Activated CD4-positive, alpha-beta T cell treated with anti-CD3 and anti-CD28 coated beads, Interleukin-2, amount 50 U/mL, for 4 hours (primary cell): ENCODE measurements around the gene DHDH.
"Not testable (repeated sequence)": the region's sequence is repeated elsewhere in the genome, so short reads cannot be mapped to it uniquely, and the experiment has no call there.

Source experiments
- DNase-seq, 2 experiments: peaks; one replicate each; pipeline ENCODE4 v3.0.0-alpha.2; 2020

Gene DHDH

DNA sequence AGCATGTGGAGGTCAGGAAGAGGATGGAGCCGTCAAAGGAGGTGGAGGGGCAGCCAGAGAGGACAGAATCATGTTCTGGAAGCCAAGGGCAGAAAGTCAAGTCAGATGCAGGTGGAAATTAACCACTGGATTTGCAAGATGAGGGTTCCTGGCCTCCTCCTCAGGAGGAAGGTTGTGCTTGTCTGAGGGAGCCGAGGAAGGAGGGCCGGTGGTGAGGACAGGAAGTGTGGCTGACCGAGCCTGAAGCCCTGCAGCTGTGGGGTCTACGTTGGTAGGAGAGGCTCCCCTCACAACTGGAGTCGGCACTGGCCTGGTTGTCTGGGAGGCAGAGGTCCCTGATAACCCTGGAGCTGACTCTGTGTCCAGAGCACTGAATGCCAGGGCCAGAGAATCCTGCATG, 15.4 kb upstream of the DHDH start:
- DNase-seq, result no peak

DNA sequence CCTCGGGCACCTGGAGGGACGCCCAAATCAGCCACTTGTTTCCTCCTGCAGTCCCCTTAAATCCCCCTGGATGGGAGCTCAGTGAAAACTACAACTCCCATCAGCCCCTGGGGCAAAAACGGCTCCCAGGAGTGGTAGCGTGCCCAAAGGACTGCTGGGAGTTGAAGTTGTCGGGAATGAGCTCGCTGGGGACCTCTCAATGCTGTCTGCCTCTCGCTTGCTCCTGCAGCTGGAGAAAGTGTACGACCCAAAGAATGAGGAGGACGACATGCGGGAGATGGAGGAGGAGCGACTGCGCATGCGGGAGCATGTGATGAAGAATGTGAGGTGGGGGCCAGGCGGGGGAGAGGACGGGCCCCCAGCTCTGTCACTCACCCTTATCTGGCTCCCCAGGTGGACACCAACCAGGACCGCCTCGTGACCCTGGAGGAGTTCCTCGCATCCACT, 14.7 kb upstream of the DHDH start:
- DNase-seq, result no peak

DNA sequence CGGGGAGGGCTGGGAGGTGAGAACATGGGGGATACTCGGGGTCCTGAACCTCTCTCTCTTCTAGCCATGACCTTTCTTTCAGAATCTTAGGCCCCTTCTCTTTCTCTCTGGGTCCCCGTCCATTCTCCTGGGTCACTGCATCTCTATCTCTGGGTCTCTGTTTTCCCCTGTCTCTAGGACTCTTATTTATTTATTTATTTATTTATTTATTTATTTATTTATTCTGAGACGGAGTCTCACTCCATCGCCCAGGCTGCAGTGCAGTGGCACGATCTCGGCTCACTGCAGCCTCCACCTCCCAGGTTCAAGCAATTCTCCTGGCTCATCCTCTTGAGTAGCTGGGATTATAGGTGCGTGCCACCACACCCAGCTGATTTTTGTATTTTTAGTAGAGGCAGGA, 14.2 kb upstream of the DHDH start:
- not testable (repeated sequence) for DNase-seq

DNA sequence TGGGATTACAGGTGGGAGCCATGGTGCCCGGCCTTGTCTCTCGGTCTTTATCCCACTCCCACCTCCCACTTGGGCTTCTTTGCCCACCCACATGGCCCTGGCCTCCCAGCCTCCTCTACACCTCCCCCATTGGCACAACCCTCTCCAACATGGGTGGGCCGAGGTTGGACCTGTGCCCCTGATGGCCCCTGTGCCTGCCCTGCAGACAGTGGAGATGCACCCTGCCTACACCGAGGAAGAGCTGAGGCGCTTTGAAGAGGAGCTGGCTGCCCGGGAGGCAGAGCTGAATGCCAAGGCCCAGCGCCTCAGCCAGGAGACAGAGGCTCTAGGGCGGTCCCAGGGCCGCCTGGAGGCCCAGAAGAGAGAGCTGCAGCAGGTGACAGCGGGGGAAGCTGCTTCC, 12.6 kb upstream of the DHDH start:
- DNase-seq, result no peak

DNA sequence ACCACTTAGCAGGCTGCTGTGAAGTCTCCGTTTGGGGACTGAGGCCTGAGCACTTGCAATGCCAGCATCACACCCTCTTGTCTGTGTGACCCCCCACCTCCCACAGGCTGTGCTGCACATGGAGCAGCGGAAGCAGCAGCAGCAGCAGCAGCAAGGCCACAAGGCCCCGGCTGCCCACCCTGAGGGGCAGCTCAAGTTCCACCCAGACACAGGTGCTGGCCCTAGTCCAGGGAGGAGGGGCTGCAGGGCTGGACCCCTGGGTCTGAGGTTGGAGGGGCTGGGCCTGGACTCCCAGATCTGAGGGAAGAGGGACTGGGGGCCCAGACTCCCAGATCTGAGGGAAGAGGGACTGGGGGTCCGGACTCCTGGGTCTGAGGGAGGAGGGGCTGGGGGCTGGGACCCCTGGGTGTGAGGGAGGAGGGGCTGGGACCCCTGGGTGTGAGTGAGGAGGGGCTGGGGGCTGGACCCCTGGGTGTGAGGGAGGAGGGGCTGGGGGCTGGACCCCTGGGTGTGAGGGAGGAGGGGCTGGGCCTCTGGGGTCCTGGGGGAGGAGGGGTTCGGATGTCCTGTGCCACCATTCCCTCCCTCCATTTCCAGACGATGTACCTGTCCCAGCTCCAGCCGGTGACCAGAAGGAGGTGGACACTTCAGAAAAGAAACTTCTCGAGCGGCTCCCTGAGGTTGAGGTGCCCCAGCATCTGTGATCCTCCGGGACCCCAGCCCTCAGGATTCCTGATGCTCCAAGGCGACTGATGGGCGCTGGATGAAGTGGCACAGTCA, 11.6 kb upstream of the DHDH start:
- no peak for DNase-seq

DNA sequence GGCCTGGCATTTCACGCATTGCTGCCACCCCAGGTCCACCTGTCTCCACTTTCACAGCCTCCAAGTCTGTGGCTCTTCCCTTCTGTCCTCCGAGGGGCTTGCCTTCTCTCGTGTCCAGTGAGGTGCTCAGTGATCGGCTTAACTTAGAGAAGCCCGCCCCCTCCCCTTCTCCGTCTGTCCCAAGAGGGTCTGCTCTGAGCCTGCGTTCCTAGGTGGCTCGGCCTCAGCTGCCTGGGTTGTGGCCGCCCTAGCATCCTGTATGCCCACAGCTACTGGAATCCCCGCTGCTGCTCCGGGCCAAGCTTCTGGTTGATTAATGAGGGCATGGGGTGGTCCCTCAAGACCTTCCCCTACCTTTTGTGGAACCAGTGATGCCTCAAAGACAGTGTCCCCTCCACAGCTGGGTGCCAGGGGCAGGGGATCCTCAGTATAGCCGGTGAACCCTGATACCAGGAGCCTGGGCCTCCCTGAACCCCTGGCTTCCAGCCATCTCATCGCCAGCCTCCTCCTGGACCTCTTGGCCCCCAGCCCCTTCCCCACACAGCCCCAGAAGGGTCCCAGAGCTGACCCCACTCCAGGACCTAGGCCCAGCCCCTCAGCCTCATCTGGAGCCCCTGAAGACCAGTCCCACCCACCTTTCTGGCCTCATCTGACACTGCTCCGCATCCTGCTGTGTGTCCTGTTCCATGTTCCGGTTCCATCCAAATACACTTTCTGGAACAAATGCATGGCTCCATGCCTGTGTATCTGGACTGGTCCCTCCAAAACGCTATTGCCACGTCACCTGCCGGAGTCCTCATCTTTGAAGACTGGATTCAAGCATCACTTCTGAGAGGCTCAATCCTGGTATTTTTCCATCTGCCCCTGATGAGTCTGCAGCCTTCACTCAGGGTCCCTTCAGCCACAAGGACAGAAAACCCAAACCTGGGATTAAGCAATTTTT, 10.7 kb upstream of the DHDH start:
- no peak for DNase-seq

DNA sequence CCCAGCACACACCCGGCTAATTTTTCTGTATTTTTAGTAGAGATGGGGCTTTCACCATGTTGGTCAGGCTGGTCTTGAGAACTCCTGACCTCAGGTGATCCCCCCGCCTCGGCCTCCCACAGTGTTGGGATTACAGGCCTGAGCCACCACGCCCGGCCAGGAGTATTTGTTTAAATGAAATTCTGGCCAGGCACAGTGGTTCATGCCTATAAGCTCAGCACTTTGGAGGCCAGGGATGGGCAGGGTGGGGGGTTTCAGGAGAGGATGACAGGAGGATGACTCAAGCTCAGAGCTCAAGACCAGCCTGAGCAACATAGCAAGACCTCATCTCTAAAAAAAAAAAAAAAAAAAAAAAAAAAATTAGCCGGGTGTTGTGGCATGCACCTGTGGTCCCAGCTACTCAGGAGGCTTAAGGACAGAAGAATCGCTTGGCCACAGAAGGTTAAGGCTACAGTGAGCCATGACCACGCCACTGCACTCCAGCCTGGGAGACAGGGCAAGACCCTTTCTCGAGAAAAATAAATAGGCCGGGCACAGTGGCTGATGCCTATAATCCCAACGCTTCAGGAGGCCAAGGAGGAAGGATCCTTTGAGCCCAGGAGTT, 8.2 kb upstream of the DHDH start:
- DNase-seq, result no peak

DNA sequence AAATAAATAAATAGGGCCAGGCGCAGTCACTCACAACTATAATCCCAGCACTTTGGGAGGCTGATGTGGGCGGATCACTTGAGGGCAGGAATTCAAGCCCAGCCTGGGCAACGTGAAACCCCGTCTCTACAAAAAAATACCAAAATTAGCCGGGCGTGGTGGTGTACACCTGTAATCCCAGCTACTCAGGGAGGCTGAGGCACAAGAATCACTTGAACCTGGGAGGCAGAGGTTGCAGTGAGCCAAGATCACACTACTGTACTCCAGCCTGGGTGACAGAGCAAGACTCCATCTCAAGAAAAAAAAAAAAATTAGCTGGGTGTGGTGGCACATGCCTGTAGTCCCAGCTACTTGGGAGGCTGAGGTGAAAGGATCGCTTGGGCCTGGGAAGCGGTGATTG, 7.6 kb upstream of the DHDH start:
- DNase-seq, result not testable (repeated sequence)

DNA sequence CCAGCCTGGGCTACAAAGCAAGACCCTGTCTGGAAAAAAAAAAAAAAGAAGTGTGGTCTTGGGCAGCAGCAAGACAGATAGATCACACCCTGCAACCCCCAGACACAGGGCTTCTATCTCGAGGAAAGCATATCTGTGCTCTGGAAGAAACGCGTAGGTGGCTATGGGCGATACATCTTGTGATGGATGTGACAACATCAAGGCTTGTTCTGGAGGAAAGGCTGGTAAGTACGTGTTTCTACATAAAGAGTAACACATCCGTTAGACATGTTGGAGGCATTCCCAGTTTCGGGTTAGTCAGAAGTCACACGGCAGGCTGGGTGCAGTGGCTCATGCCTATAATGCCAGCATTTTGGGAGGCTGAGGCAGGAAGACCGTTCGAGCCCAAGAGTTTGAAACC, 6.6 kb upstream of the DHDH start:
- DNase-seq, result no peak

DNA sequence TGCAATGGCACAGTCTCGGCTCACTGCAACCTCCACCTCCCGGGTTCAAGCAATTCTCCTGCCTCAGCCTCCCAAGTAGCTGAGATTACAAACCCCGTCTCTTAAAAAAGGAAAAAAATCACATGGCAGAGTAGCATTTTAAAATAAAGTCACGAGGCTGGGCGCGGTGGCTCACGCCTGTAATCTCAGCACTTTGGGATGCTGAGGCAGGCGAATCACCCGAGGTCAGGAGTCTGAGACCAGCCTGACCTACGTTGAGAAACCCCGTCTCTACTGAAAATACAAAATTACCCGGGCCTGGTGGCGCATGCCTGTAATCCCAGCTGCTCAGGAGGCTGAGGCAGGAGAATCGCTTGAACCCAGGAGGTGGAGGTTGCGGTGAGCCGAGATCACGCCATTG, 5.8 kb upstream of the DHDH start:
- not testable (repeated sequence) for DNase-seq

DNA sequence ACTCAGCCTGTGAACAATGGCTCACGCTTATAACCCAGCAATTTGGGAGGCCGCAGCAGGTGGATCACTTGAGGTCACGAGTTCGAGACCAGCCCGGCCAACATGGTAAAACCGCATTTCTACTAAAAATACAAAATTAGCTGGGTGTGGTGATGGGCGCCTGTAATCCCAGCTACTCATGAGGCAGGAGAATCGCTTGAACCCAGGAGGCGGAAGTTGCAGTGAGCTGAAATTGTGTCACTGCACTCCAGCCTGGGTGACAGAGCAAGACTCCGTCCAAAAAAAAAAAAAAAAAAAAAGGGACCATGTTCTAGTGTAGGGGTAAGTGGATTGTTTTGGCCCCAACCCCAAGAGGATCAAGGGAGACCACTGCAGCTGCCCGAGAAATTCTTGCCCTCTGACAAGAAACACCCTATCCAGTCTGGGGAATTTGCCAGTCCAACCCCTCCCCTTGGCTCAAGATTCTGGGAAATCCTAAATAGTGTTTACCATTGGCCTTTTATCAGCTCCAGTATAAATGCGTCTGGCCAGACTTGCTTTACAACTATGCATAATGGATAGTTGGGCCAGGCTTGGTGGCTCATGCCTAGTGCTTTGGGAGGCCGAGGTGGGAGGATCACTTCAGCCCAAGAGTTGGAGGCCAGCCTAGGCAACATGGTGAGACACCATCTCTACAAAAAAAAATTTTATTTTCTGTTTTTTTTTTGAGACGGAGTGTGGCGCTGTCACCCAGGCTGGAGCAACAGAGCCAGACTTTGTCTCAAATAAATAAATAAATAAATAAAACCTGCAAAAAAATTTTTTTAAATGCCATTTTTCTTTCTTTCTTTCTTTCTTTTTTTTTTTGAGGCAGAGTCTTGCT, 5.1 kb upstream of the DHDH start:
- no peak for DNase-seq

DNA sequence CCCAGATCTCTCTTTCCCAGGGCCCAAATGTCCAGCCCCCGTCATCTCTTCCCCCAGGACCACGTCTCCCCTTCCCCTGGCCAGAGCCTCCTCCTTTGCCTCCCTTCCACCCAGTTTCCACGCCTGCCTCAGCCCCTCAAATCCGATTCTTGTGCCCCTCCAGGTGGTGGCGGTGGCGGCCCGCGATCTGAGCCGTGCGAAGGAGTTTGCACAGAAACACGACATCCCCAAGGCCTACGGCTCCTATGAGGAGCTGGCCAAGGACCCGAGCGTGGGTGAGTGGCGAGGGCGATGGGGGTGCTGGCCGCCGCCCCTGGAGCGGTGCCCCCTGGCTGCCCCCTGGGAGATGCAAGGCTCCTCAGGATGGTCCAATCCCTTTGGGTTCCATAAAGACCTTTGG, 1.3 kb downstream of the DHDH start:
- DNase-seq, result no peak

DNA sequence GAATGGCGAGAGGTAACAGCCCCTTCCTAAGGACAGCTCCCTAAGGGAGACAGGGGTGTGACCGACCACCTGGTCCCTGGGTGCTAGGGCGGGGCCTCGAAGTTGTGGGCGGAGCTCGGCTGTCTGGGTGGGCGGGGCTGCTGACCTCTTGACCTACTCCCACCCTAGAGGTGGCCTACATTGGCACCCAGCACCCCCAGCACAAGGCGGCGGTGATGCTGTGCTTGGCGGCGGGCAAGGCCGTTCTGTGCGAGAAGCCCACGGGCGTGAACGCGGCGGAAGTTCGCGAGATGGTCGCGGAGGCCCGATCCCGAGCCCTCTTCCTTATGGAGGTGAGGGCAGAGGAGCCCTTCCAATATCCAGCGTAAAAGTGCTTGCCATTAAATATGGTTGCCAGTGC, 2.4 kb downstream of the DHDH start:
- no peak for DNase-seq

DNA sequence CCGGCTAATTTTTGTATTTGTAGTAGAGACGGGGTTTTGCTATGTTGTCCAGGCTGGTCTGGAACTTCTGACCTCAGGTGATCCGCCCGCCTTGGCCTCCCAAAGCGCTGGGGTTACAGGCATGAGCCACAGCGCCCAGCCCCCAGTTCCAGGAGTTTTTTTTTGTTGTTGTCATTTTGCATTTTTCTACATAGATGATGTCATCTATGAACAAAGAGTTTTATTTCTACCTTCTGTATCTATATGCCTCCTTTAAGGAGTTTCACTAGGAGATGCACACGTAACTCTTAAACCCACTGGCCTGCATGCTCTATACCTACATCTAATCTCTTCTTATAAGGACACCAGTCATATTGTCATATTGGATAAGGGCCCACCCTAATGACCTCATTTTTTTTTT, 4.8 kb downstream of the DHDH start:
- DNase-seq, result no peak

DNA sequence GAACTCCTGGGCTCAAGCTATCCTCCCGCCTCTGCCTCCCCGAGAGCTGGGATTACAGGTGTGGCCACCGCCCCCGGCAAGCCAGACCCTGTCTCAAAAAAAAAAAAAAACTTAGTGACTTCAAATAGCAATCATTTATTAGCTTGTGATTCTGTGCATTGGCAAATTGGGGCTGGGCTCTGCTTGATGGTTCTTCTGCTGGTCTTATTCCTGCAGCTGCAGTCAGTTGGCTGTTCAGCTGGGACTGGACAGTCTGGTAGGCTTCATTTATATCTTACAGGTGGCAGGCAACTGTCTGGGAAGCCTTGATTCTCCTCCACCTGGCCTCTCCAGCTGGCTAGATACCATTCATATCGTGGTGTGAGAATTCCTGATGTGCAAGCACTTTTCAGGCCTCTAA, 7.4 kb downstream of the DHDH start:
- no peak for DNase-seq

DNA sequence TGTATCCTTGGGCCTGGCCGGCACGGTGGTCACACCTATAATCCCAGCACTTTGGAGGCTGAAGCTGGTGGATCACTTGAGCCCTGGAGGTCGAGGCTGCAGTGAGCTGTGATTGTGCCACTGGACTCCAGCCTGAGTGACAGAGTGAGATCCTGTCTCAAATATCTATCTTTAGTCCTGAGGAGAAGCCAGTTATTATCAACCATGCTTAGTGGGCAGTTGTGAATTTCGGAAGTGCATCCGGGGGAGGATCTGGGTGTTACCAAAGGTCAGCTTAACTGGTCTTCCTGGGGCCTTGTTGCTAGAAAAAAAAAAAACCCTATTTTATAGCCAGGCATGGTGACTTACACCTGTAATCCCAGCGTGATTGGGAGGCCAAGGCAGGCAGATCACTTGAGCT, 9.6 kb downstream of the DHDH start:
- DNase-seq, result no peak

DNA sequence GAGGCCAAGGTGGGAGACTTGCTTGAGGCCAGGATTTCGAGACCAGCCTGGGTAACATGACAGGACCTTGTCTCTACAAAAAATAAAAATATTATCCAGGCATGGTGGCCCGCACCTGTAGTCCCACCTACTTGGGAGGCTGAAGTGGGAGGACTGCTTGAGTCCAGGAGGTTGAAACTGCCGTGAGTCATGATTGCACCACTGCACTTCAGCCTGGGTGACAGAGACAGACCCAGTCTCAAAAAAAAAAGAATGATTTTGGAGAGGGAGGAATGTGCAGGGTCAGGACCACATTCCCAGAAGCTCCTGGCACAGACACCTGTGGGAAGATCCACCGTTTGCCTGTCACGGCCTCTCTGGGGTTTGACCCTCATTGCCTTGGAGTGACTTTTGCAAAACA, 11.9 kb downstream of the DHDH start:
- DNase-seq, result no peak

DNA sequence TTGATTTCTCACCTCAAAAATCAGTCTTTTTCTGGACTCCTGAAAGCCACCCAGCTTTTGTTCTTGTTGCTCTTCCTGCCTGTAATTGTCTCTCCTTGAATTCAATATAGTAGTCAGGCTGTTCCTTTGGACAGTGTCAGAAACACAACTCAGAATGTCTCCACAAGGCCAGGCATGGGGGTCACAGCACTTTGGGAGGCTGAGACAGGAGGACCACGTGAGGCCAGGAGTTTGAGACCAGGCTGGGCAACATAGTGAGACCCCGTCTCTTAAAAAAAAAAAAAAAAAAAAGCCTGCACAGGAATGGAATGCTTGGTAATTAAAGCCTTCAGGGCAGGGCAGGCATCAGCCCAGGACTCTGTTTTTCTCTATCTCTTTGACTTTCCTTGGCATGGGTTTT, 12.3 kb downstream of the DHDH start:
- DNase-seq, result no peak

DNA sequence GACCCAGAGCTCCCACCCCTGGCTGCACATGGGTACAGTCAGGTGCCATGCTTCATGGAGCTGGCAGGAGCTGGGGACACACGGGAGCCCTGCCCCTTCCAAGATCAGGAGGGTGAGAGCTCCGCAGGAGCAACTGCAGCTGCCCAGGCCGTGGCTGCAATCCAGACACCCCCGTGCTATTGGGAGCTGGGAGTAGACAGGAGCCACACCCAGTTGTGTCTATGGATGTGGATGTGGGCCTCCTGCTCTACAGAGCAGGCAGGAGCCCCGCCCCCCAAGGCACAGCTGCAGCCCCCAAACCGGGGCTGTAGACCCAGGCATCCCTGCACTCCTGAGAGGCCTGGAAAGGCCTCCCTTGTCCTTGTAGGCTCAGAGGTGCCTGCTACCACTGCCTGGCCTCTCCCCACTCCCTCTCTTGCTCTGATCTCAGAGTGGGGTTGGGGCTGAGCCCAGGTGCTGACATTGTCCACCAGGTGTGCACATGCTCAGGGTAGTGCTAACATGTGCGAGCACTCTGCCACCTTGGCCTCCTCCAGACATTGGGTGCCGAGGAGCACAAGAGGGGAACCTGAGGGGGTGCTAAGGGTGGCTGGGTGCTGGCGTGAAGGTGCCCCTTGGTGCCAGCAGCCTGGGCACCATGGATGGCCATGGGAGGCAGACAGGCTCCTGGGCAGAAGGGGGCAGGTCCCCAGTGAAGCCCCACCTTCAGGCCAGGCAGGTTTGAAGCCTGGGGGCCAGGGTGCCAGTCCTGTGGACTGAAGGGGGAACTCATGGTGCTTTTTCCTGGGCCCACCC, 13.2 kb downstream of the DHDH start:
- no peak for DNase-seq

DNA sequence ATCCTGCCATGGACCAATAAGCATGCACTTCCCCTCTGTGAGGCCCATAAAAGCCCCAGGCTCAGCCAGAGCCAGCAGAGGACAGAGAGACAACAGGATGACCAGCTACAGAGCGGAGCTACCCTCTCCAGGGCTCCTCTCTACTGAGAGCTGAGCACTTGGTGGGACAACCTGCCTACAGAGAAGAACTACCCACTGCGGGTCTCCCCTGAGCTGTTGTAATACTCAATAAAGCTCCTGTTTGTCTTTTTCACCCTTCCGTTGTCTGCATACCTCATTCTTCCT, 13.7 kb downstream of the DHDH start:
- no peak for DNase-seq

DNA sequence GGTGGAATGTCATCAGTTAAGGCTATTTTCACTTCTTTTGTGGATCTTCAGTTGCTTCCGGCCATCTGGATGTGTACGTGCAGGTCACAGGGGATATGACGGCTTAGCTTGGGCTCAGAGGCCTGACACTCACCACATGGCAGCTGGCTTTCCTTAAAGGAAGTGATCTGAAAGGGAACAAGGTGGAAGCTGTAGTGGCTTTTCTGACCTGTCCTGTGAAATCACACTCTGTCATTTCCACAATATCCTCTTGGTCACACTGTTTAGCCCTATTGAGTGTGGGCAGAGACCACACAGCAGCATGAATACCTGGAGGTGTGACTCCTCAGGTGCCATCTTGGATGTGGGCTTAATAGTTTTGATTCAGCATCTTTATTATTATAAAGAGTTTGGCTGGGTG, 16.7 kb downstream of the DHDH start:
- no peak for DNase-seq

DNA sequence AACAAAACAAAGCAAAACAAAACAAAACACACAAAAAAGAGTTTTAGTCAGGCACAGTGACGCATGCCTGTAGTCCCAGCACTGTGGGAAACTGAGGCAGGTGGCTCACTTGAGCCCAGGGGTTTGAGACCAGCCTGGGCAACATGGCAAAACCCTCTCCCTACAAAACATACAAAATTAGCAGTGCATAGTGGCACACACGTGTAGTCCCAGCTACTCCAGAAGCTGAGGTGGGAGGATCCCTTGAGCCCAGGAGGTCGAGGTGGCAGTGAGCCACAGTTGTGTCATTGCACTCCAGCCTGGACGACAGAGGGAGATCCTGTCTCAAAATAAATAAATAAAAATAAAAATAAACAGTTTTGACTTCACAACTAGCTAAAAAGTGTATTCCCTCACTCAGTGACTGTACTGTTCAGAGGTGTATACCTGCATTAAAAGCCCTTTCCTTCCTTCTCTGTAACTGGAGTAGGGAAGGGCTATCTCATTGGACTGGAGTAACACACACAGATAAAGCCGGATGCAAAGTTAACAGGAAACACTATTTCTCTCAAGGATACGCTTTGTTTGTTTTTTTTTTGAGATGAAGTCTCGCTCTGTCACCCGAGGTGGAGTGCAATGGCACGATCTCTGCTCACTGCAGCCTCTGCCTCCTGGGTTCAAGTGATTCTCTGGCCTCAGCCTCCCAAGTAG, 17.5 kb downstream of the DHDH start:
- no peak for DNase-seq
